Measurements from ENCODE around the gene PKNOX2. TPM values are rescaled to one million over a fixed set of nuclear protein-coding genes. Genes with fewer than 3 reads are reported as not detected.

Gene PKNOX2
- total RNA-seq, 4 donors from 2014 or later: 0.27 to 4.8 (median 0.75) TPM; not detected in 1

GRCh38 chr11:125210066-125210465, 45.5 kb downstream of the PKNOX2 start:
- 66% methylated on average over 3 of the region's 3 CpGs; no CpG with 5 or more reads in 1 of the 2 donors for WGBS, 2 donors (ENCODE audit: low coverage in 1 of 2)
- no peaks in the 10 kb centered on the region for H3K9me3 ChIP-seq
- peaks cover 0 to 17% (median 0%) of the 10 kb centered on the region in 4 donors for H3K4me1 ChIP-seq
- TF ChIP-seq POLR2A (IDR thresholded peaks at IDR 0.05) (no peak), POLR2AphosphoS5 (IDR thresholded peaks at IDR 0.05) (no peak), CTCF (IDR thresholded peaks at IDR 0.05) (no peak), EP300 (IDR thresholded peaks at IDR 0.05; ENCODE audit: low read depth) (no peak)
- no peaks in the 10 kb centered on the region for H3K27me3 ChIP-seq
- intact Hi-C loops (cut with DNase I; ENCODE audit: low total_unique reads) (no loop called here), in situ Hi-C loops (cut with MboI; ENCODE audit: low pct_ligation_motif_present in 1 of 4, low pct_unique_long_range_greater_than_20kb in 1 of 4, low sequenced_read_pairs in 3 of 4) (no loop called here)
- H3K4me3 ChIP-seq: no peak overlapping the region
- H3K27ac ChIP-seq: no peak overlapping the region
- DNase-seq: no peak
- H3K36me3 ChIP-seq: no peaks in the 10 kb centered on the region

DNA sequence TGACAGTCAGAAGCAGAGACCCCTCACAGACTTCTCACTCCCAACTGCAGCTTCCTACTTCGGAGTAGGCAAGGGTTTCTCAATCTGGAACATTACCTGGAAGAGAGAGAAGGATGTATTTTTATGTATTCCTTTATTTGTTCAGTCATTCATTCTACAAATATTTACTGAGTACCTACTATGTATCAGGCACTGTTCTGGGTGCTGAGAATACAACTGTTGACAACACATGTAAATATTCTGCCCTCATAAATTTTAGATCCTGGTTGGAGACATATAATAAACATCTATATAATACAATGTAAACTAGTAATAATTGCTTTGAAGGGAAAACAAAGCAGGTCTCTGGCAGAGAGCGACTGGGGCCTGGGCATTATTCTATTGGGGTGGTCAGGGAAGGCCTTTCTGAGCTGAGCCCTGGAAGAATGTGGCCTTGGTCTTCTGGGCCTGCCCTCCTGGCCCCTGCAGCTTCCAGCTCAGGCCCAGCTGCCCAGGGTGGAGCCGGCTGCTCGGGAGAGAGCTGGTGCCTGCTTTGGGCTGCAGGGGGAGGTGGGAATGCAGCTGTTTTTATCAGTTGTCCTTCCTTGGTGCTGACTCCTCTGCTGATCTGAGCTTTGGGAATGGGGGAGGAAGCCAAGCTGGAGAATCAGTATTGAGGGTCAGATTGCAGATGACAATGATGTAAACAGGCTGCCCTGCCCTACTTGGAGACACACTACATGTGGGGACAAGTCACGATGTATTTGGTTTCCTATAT, 46.8 kb downstream of the PKNOX2 start:
- intact Hi-C loops (cut with DNase I; ENCODE audit: low total_unique reads): no loop called here
- Histone ChIP-seq H3K27me3 (no peaks in the 10 kb centered on the region), H3K4me3 (no peak overlapping the region), H3K27ac (no peak overlapping the region), H3K36me3 (no peaks in the 10 kb centered on the region), H3K9me3 (no peaks in the 10 kb centered on the region), H3K4me1 (peaks cover 0 to 21% (median 0%) of the 10 kb centered on the region in 4 donors)
- 29 to 43% methylated on average over 1 to 5 of the region's 5 CpGs for WGBS, 2 donors (ENCODE audit: low coverage in 1 of 2)
- DNase-seq: no peak
- no peak for TF ChIP-seq EP300 (IDR thresholded peaks at IDR 0.05; ENCODE audit: low read depth)
- no peak for TF ChIP-seq POLR2AphosphoS5 (IDR thresholded peaks at IDR 0.05)
- no peak for TF ChIP-seq CTCF (IDR thresholded peaks at IDR 0.05)
- no peak for TF ChIP-seq POLR2A (IDR thresholded peaks at IDR 0.05)
- in situ Hi-C loops (cut with MboI; ENCODE audit: low pct_ligation_motif_present in 1 of 4, low pct_unique_long_range_greater_than_20kb in 1 of 4, low sequenced_read_pairs in 3 of 4): no loop called here

DNA sequence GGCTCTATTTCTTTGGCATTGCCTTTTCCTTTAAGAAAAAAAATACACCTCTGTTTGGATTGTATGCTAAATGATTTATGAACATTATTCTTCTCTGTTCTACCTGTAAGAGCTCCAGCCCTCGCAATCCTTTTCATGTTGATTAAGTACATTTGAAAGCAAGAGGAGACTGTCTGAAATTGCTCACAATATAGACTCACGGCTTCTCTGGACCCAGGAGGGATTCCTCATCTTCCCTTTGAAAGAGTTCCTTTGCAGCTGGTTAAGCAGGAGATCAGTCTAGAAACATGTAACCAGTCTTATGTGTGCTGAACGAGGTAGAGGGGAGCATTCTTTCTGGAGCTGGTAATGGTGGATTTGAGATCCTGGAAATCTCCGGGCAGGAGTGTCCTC, 47.4 kb downstream of the PKNOX2 start:
- no peak for DNase-seq
- H3K27ac ChIP-seq: no peak overlapping the region
- no peak overlapping the region for H3K4me3 ChIP-seq
- intact Hi-C loops (cut with DNase I; ENCODE audit: low total_unique reads) (no loop called here), in situ Hi-C loops (cut with MboI; ENCODE audit: low pct_ligation_motif_present in 1 of 4, low pct_unique_long_range_greater_than_20kb in 1 of 4, low sequenced_read_pairs in 3 of 4) (no loop called here)
- no peak for TF ChIP-seq EP300 (IDR thresholded peaks at IDR 0.05; ENCODE audit: low read depth)
- TF ChIP-seq POLR2A (IDR thresholded peaks at IDR 0.05): no peak
- TF ChIP-seq CTCF (IDR thresholded peaks at IDR 0.05): no peak
- no peak for TF ChIP-seq POLR2AphosphoS5 (IDR thresholded peaks at IDR 0.05)
- no peaks in the 10 kb centered on the region for H3K27me3 ChIP-seq
- H3K9me3 ChIP-seq: no peaks in the 10 kb centered on the region
- peaks cover 0 to 23% (median 0%) of the 10 kb centered on the region in 4 donors for H3K4me1 ChIP-seq
- 38 to 62% methylated on average over 4 of the region's 4 CpGs for WGBS, 2 donors (ENCODE audit: low coverage in 1 of 2)
- H3K36me3 ChIP-seq: no peaks in the 10 kb centered on the region

GRCh38 chr11:125214601-125215565, 50.3 kb downstream of the PKNOX2 start:
- intact Hi-C loops (cut with DNase I; ENCODE audit: low total_unique reads): no loop called here
- no peak for DNase-seq

More at GRCh38 chr11:125214601-125215565, 50.3 kb downstream of the PKNOX2 start:
- Histone ChIP-seq H3K9me3 (no peaks in the 10 kb centered on the region), H3K36me3 (no peaks in the 10 kb centered on the region), H3K27me3 (no peaks in the 10 kb centered on the region), H3K4me1 (peaks cover 0 to 23% (median 0%) of the 10 kb centered on the region in 4 donors), H3K4me3 (no peak overlapping the region), H3K27ac (peak overlapping the region; percentile 42 to 64 (median 56))
- TF ChIP-seq EP300 (IDR thresholded peaks at IDR 0.05; ENCODE audit: low read depth): no peak
- no peak for TF ChIP-seq CTCF (IDR thresholded peaks at IDR 0.05)
- TF ChIP-seq POLR2AphosphoS5 (IDR thresholded peaks at IDR 0.05): no peak
- TF ChIP-seq POLR2A (IDR thresholded peaks at IDR 0.05): no peak
- in situ Hi-C loops (cut with MboI; ENCODE audit: low pct_ligation_motif_present in 1 of 4, low pct_unique_long_range_greater_than_20kb in 1 of 4, low sequenced_read_pairs in 3 of 4): no loop called here
- 49 to 83% methylated on average over 1 to 18 of the region's 18 CpGs for WGBS, 2 donors (ENCODE audit: low coverage in 1 of 2)

Data from transverse colon (tissue), 4 donors.